NCI-H82 treated with DMSO at 0.1 percent for 48 hours (cell line): ENCODE results near the gene RBFOX2.

Source experiments
- DNase-seq: peaks from one replicate; lab custom pipeline; 2025; ENCODE audit not compliant: unreplicated experiment; lab: John Stamatoyannopoulos, UW

RBFOX2 gene

DNA sequence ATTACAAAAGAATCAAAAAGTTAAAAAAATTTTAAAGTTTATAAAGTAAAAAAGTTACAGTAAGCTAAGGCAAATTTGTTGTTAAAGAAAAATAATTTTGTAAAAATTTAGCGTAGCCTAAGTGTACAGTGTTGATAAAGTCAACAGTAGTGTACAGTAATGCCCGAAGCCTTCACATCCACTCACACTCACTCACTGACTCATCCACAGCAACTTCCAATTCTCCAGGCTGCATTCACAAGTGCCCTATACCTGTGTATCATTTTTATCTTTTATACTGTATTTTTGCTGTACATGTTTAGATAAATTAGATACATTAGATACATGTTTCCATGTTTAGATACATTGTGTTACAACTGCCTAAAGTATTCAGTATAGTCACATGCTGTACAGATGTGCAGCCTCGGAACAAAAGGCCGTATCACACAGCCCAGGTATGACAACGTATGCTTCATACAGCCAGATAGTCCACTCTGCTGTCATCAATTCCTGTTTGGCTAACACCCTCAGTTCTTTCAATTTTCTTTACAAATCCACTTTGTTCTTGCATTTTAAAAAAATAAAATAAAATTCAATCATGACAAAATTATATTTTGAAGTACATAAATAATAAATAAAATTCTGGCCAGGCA is 80.7 kb downstream of the RBFOX2 start:
- no peak for DNase-seq

DNA sequence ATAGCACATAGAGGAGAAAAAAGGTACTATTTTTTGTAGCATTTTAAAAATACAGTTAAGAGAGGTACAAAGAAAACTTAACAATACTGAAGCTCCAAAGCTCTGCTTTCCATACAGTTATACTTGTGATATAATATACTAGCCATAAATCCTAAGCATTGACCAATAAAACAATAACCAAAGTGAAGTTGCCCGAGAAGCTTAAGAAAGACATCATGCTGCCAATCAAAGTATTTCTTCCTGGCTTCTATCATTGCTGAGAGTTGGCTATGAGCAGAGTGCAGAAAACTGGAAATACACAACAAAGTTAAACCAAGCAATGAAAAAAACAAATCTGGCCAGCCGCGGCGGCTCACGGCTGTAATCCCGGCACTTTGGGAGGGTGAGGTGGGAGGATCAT is 84.2 kb downstream of the RBFOX2 start:
- DNase-seq, result no peak

DNA sequence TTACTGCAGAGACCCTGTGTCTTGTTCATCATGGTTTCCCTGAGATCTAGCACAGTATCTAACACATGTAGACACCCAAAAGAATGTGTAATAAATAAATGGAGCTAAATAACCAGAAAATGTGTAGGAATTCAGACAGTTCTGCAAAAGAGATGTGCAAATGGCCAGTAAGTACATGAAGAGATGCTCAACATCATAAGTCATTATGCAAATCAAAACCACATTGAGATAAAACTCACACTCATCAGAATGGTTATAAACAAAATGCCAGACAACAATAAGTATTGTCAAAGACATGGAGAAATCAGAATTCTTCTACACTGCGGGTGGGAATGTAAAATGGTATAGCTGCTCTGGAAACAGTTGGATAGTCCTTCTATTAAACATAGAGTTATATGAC is 88.5 kb downstream of the RBFOX2 start:
- DNase-seq, result no peak

- no peak for DNase-seq
These were observed 90.4 kb downstream of the RBFOX2 start for GRCh38 chr22:35938226-35938625.

GRCh38 chr22:35930933-35931332 is 97.7 kb downstream of the RBFOX2 start:
- DNase-seq, result peak; percentile 3

DNA sequence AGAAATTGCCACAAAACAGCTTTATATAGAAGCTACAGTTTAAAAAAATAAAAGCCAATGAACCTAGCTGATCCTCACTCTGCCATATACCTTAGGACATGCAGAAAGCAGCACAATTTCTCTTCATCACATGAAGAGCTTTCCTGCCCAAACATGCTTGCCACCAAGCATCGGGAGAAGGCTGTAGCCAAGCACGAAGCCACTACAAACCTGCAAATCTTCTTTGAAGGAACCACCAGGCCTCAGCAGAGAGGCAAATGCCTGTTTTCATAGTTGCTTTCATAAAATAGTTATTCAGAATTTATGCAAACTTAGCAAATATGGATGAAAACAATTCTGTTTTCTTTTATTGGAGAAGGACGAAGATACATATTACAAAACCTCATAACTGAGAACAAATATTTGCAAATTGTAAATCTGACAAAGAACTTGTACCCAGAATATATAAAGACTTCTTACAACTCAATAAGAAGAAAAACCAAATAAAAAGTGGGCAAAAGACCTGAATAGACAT is 100.3 kb downstream of the RBFOX2 start:
- no peak for DNase-seq

DNA sequence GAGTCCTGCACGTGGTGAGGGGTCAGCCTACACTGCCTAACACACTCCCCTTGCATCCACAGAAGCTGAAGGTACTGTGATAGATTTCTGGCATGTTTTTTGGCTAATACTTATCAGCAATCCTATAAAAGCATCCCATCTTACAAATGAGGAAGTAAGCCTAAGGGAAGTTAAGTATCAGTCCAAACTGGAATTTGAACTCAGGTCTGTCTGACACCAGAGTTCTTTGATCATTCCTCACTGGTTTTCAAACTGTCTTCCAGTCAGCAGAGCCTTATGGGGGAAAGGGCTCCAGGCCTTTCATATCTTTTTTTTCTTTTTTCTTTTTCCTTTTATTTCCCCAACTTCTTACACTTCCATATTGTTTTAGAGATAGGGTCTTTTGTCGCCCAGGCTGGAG is 105.6 kb downstream of the RBFOX2 start:
- DNase-seq, result no peak

GRCh38 chr22:35921777-35922176 is 106.8 kb downstream of the RBFOX2 start:
- DNase-seq, result peak; percentile 46

DNA sequence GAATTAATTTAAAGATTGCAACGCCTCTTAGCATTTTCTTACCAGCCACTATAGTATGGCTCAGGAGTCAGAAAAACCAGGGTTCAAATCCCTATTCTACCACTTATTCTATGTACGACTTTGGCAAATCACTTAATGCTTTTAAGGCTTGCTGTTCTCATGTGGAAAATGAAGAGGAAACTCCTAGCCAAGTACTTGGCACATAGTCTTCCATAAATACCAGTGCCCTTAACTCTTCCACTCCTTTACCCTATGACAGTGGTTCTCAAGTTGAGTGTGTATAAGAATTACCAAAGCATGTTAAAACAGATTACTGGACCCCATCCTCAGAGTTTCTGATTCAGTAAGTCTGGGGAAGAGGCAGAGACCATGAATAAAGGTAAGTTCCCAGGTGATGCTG is 107.6 kb downstream of the RBFOX2 start:
- no peak for DNase-seq

DNA sequence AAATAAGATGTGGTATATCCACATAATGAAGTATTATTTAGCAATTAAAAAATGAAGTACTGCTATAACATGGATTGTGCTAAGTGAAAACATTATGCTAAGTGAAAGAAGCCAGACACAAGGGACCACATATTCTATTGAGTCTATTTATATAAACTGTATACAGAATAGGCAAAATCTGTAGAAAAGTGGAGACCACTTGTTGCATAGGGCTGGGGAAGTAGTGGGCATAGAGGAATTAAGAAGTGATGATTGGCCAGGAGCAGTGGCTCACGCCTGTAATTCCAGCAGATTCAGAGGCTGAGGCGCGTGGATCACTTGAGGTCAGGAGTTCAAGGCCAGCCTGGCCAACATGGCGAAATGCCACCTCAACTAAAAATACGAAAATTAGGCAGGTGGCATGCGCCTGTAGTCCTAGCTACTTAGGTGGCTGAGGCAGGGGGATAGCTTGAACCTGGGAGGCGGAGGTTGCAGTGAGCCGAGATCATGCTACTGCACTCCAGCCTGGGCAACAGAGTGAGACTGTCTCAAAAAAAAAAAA is 109.6 kb downstream of the RBFOX2 start:
- no peak for DNase-seq

- no peak for DNase-seq
These were observed 110.2 kb downstream of the RBFOX2 start for GRCh38 chr22:35918456-35918855.

GRCh38 chr22:35917651-35918050 is 111.0 kb downstream of the RBFOX2 start:
- DNase-seq, result no peak

GRCh38 chr22:35915477-35916013 is 113.1 kb downstream of the RBFOX2 start:
- DNase-seq, result peak; percentile 91

GRCh38 chr22:35914665-35915476 is 113.8 kb downstream of the RBFOX2 start:
- DNase-seq, result peak; percentile 96

GRCh38 chr22:35914357-35914664 is 114.3 kb downstream of the RBFOX2 start:
- DNase-seq, result no peak

DNA sequence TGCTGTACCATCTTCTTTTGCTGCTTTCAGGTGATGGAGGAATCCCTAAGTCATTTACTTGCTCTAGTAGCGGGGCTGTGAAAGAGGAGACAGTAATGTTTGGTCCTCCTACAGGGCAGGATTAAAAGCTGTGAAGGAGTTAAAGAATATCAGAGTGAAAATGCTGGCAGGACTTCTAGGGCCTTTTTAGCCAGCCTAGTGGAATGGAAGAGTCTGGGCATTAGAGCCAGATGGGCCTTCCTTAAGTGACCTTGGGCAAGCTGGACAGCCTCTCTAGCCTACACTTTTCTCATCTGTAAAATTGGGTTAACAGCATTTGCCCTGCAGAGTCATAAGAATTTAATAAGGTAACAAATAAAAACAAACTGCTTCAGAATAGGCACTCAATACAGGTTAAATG is 114.7 kb downstream of the RBFOX2 start:
- peak; percentile 36 for DNase-seq

DNA sequence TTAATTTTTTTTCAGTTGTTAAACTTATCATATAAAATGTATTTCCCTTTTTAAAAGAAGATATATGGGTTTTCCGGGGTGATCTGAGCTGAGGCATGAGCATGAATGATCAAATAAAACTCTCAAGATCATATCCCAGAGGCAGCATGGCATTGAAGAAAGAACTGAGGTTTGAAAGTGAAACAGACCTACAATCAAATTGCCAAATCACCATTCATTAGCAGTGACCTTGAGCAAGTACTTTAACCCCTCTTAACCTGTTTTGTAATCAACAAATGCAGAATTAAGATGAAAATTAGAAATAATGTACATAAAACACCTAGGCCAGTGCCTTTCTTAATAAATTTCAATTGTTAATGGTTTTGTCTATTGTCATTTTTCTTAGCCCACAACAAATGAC is 116.0 kb downstream of the RBFOX2 start:
- DNase-seq, result no peak

- DNase-seq, result no peak
These were observed 116.7 kb downstream of the RBFOX2 start for GRCh38 chr22:35911877-35912276.

DNA sequence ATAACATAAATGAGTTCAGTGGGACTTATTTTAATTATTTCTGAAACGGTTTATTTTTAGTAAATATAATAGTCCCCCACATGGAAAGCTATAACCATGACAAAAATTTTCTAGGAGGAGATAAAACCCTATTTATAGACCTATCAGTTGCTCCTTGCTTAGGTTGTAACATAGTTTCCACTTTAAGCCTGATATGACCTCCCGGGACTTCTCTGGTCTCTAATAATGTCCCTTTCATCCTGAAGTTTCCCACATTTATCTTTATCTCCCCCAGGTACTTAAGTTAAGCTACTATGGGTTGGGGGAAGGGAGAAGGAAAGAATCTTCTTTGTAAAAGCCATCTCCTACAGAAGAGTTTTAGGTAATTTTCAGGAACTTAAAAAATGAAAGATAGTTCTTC is 117.7 kb downstream of the RBFOX2 start:
- no peak for DNase-seq

DNA sequence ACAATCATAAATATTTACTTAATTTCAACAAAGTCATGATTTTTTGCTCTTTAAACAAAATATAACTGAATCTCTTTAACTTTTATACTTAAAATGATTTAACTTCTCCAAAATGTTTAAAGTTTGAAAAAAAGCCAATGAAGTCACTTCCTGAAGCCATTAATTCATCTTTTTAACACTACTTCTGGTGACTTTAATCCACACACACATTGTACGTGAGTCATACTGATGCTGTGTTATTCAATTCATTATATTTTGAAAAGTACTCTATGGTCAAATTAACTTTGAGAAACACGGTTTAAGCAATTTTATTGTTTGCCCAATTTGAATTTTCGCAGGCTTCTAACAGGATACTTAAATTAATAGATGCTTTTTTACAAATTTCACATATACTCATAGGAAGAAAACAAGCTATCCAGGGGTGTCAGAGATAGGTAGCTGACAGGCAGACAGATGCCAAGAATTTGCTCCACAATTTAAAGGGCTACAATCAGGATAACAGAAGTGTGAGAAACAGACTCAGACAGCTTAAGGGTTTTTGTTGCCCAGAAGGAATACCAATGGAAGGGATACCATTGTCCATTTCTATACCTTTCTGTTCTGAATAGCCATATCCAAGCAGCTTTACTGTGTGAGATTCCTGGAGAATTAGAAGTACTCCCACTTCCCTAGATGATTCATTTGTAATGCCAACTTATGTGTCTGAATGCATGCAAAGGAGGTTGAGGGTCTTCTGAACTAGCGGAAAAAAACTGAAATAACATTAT is 118.4 kb downstream of the RBFOX2 start:
- no peak for DNase-seq

DNA sequence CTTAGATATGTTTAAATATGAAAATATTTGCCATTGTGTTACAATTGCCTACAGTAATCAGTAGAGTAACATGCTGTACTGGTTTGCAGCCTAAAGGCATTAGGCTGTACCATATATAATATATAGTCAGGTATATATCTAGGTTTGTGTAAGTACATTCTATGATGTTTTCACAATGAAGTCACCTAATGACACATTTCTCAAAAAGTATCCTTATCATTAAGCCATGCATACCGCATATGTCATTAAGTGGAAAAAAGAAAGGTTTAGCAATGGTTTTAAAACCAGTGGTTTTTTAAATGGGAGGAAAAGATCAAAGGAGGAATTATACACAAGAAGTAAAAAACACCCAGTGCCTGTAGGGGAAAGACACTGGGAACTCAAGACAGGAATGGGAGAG is 122.7 kb downstream of the RBFOX2 start:
- no peak for DNase-seq
